SK-N-SH treated with all-trans-retinoic acid at 6 μM for 48 hours (cell line): Measurements from ENCODE around the gene HOXB4.

Source experiments
- ATAC-seq: fragments of 200-7000 bp; cut with Tn5 transposase; 3 replicates; pipeline ENCODE4 v1.9.1; 2020; ENCODE audit warnings: mild to moderate bottlenecking, moderate library complexity
- ARNTL ChIP-seq: fragments of 450-650 bp; formaldehyde crosslinking; IDR thresholded peaks from 2 replicates; pipeline ENCODE4 v1.5.0; 2020; ENCODE audit warnings: low read depth, mild to moderate bottlenecking, moderate library complexity, borderline replicate concordance
- BACH2 ChIP-seq: fragments of 250-450 bp; sonication (Bioruptor Pico); IDR thresholded peaks from 2 replicates; pipeline ENCODE4 v1.9.0; 2021; ENCODE audit warnings: mild to moderate bottlenecking, borderline replicate concordance
- CREB5 ChIP-seq: fragments of 250-450 bp; sonication (Bioruptor Pico); IDR thresholded peaks from 2 replicates; pipeline ENCODE4 v1.5.1; 2020; ENCODE audit warnings: low read depth, mild to moderate bottlenecking, moderate library complexity
- CSDC2 ChIP-seq: fragments of 250-450 bp; sonication (Bioruptor Pico); IDR thresholded peaks from 2 replicates; pipeline ENCODE4 v1.5.0; 2020; ENCODE audit warnings: mild to moderate bottlenecking, moderate library complexity
- CSRNP3 ChIP-seq: fragments of 250-450 bp; sonication (Bioruptor Pico); IDR thresholded peaks from 2 replicates; pipeline ENCODE4 v1.5.1; 2021; ENCODE audit warnings: mild to moderate bottlenecking, moderate library complexity
- ESRRG ChIP-seq: fragments of 250-450 bp; sonication (Bioruptor Pico); IDR thresholded peaks from 2 replicates; pipeline ENCODE4 v1.6.1; 2021; ENCODE audit warnings: mild to moderate bottlenecking
- GLIS3 ChIP-seq: fragments of 250-450 bp; sonication (Bioruptor Pico); IDR thresholded peaks from 2 replicates; pipeline ENCODE4 v1.5.0; 2020; ENCODE audit warnings: mild to moderate bottlenecking, moderate library complexity
- ISL1 ChIP-seq: fragments of 250-450 bp; sonication (Bioruptor Pico); IDR thresholded peaks from 2 replicates; pipeline ENCODE4 v2.1.2; 2022; ENCODE audit warnings: mild to moderate bottlenecking, moderate library complexity
- OSR1 ChIP-seq: fragments of 250-450 bp; sonication (Bioruptor Pico); IDR thresholded peaks from 2 replicates; pipeline ENCODE4 v1.8.0; 2022; ENCODE audit warnings: moderate library complexity, mild to moderate bottlenecking, inconsistent platforms
- PATZ1 ChIP-seq: fragments of 250-450 bp; sonication (Bioruptor Pico); IDR thresholded peaks from 2 replicates; pipeline ENCODE4 v1.8.0; 2020; ENCODE audit warnings: mild to moderate bottlenecking, moderate library complexity, borderline replicate concordance
- POU6F1 ChIP-seq: fragments of 250-450 bp; sonication (Bioruptor Pico); IDR thresholded peaks from 2 replicates; pipeline ENCODE4 v1.8.0; 2021; ENCODE audit warnings: low read depth, mild to moderate bottlenecking, moderate library complexity, borderline replicate concordance
- SNAI2 ChIP-seq: fragments of 250-450 bp; sonication (Bioruptor Pico); IDR thresholded peaks from 2 replicates; pipeline ENCODE4 v1.5.0; 2020; ENCODE audit warnings: mild to moderate bottlenecking, moderate library complexity
- TCF4 ChIP-seq: fragments of 250-450 bp; sonication (Bioruptor Pico); IDR thresholded peaks from 2 replicates; pipeline ENCODE4 v1.8.0; 2021; ENCODE audit warnings: mild to moderate bottlenecking, moderate library complexity, borderline replicate concordance
- TOX ChIP-seq: fragments of 250-450 bp; sonication (Bioruptor Pico); IDR thresholded peaks from 2 replicates; pipeline ENCODE4 v1.8.0; 2021; ENCODE audit warnings: mild to moderate bottlenecking, moderate library complexity, borderline replicate concordance
- TSHZ2 ChIP-seq: fragments of 250-450 bp; sonication (Bioruptor Pico); IDR thresholded peaks from 2 replicates; pipeline ENCODE4 v1.5.0; 2020; ENCODE audit warnings: mild to moderate bottlenecking, moderate library complexity
- ZFP3 ChIP-seq: fragments of 250-450 bp; sonication (Bioruptor Pico); IDR thresholded peaks from 2 replicates; pipeline ENCODE4 v1.5.0; 2020; ENCODE audit warnings: mild to moderate bottlenecking, moderate library complexity
- ZFP30 ChIP-seq: fragments of 450-650 bp; formaldehyde crosslinking; IDR thresholded peaks from 2 replicates; pipeline ENCODE4 v1.5.0; 2022; ENCODE audit warnings: mild to moderate bottlenecking, moderate library complexity
- ZNF565 ChIP-seq: fragments of 450-650 bp; formaldehyde crosslinking; conservative IDR thresholded peaks from 2 replicates; pipeline ENCODE4 v1.5.0; 2020; ENCODE audit warnings: low read depth, mild to moderate bottlenecking, moderate library complexity
- ZNF70 ChIP-seq: fragments of 450-650 bp; formaldehyde crosslinking; IDR thresholded peaks from 2 replicates; pipeline ENCODE4 v1.5.0; 2020; ENCODE audit warnings: mild to moderate bottlenecking, moderate library complexity
- ZNF8 ChIP-seq: fragments of 450-650 bp; formaldehyde crosslinking; IDR thresholded peaks from 2 replicates; pipeline ENCODE4 v1.5.0; 2020; ENCODE audit warnings: mild to moderate bottlenecking, moderate library complexity

Gene HOXB4

GRCh38 chr17:48528153-48528935 is 49.8 kb downstream of the HOXB4 start:
- TF ChIP-seq ISL1 (no peak), ESRRG (CRISPR knock-in tag) (no peak), TSHZ2 (CRISPR knock-in tag) (no peak), ARNTL (CRISPR knock-in tag) (no peak), TOX (CRISPR knock-in tag) (no peak), OSR1 (CRISPR knock-in tag) (no peak), ZNF565 (CRISPR knock-in tag) (no peak), CREB5 (CRISPR knock-in tag) (no peak), CSRNP3 (CRISPR knock-in tag) (no peak), ZFP30 (CRISPR knock-in tag) (no peak), ZNF8 (CRISPR knock-in tag) (no peak), SNAI2 (CRISPR knock-in tag) (no peak)
- ATAC-seq = no peak

GRCh38 chr17:48527547-48527932 is 50.6 kb downstream of the HOXB4 start:
- no peak for TF ChIP-seq ZNF70 (CRISPR knock-in tag)
- TF ChIP-seq TSHZ2 (CRISPR knock-in tag) = no peak
- TF ChIP-seq PATZ1 (CRISPR knock-in tag) = no peak
- TF ChIP-seq ZFP30 (CRISPR knock-in tag) = no peak
- TF ChIP-seq ZNF8 (CRISPR knock-in tag) = no peak
- no peak for TF ChIP-seq TOX (CRISPR knock-in tag)
- no peak for TF ChIP-seq ZNF565 (CRISPR knock-in tag)
- no peak for TF ChIP-seq BACH2 (CRISPR knock-in tag)
- no peak for TF ChIP-seq SNAI2 (CRISPR knock-in tag)
- TF ChIP-seq ISL1 = no peak
- TF ChIP-seq POU6F1 (CRISPR knock-in tag) = no peak
- TF ChIP-seq ZFP3 = no peak
- TF ChIP-seq GLIS3 (CRISPR knock-in tag) = no peak
- TF ChIP-seq CSRNP3 (CRISPR knock-in tag) = no peak
- no peak for TF ChIP-seq TCF4
- TF ChIP-seq CSDC2 = no peak
- no peak for TF ChIP-seq CREB5 (CRISPR knock-in tag)
- TF ChIP-seq ESRRG (CRISPR knock-in tag) = no peak
- ATAC-seq = no peak
